ENCODE measurements around the gene ASIC1.
"Not testable (repeated sequence)": the region's sequence is repeated elsewhere in the genome, so short reads cannot be mapped to it uniquely, and the experiment has no call there.

ASIC1 gene

DNA sequence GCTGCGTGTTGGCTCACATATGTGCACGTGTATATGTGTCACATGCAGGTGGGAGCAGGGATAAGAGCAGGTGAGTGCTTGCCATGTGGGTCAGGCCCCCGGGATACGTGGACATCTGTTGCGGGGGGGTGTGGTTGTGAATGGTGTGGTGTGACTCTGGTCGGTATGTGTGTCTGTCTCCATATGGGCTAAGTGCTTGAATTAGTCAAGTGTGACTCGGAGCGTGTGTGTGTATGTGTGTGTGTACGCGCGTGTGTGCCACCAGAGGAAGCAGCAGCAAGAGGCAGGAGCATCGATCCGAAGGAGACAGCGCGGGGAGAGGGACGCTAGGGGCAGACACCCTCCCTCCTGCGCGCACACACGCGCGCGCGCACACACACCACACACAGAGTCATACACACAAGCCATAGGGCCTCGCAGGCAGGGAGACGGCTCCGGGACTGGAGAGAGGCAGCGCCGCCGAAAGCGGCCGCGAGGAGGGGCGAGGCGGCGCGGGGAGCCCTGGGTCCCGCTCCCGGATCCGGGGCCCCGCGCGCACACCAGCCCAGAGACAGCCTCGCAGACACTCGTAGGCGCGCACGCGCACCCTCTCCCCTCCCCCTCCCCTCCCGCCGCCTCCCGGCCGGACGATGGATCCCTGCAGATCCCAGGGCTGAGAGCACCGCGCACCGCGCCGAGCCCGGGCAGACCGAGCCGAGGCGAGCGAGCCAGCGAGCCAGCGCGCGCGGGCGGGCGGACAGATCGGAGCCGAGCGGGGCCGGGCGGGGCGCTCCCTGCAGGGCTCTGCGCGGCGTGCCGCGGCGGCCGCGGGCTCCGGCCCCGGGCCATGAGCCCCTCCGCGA, at the start of gene ASIC1:
ASIC1 (plus strand) TSS at position 597 of the 842 bp plus-strand sequence. CDS start 1,171 bp downstream, outside the sequence.
- FAIRE-seq: no peak

DNA sequence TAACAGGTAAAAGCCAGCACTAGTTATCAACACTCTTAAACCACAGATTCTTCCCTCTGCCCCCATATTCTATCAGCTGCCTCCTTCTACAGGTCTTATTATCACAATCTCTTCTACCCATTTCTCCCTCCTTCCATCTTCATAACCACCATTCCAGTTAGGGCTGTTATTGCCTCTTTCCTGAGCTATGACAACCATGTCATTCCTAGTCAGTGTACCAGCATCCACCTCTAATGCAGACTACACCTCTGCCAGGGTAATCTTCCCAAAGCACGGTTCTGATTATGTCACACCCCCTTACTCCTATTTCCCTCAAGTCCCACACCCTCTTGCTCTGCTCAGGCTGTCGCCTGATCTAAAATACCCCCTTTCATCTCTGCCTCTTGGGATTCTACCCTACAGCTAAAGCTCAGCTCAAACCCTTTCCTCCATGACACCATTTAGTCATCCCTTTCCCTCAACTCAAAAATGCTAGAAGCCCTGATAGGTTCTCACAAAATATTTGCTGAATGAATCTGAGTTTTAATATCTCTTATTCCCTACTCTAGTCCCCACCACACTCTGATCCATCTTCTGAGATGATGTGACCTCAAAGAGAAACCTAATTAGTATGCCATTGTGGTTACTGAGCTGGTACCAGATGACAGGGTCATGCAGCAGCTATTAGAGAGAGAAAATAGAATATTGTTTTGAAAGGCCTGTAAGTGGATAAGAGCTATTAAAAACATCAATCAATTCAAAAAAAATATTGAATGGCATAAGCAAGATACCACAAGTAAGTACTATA, 43.8 kb upstream of the ASIC1 start:
- FAIRE-seq: no peak

DNA sequence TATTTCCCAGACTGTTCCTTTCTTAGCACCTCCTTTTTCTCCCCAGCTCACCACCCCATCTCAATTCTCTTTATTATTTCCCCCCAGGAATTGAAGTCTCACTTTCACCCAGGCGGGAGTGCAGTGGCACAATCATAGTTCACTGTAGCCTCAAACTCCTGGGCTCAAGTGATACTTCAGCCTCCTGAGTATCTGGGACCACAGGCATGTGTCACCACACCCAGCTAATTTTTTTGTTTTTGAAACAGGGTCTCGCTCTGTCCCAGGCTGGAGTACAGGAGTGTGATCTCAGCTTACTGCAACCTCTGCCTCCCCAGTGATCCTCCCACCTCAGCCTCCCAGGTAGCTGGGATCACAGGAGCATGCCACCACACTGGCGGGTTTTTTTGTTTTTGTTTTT, 43.1 kb upstream of the ASIC1 start:
- no peak for FAIRE-seq

DNA sequence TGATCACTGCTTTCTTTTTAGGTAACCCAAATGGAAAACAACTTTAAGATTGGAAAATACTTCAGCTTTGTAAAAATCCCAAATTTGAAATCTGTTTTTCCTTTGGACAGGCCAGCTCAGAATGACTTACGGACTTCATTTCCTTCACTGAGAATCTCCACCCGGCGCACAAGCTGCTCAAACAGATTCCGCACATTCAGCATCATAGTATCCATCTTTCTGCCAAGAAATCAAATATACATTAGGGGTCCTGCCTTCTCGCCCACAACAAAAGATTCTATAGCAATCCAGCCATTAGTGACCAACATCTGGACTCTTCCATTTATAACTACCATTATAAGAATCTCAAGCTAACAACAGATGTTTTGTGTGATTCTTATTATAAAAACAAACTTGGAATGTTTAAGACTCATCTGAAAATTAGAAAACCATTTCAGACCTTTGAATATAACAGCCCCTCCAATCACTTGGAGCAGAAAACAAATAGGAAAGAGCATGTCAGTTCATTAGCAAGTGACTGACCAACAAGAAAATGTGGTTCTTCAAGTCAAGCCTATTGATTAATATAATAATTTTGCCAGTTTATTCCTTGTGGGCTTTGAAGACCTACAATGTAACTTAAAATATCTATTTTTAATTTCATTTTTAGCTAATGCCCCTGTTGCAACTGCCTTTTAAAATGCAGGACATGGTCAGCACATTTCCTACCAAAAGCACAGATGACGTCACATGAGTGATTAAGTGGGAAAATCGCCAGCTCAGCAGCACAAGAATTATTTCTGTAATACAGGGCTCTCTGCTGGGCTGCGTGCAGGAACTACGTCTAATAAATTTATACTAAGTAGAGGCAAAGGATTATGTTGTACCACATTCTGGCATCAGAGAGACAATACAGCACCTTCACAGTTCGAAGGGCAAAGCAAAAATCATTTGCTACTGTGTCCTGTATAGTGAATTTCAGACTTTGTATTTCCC, 40.6 kb upstream of the ASIC1 start:
- FAIRE-seq: peak; percentile 89

DNA sequence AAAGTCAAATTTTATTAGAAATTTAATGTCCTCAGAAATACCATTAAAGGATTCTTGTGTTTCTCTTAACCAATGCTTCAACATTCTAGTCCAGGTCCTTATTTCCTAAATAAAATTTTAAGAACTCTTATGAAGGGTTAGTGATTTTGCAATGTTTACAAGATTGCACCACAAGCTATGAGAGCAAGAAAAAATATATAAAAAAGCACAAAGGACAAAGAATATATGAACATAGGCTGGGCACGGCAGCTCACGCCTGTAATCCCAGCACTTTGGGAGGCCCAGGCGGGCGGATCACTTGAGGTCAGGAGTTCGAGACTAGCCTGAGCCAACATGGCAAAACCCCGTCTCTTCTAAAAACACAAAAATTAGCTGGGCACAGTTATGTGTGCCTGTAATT, 39.8 kb upstream of the ASIC1 start:
- no peak for FAIRE-seq

DNA sequence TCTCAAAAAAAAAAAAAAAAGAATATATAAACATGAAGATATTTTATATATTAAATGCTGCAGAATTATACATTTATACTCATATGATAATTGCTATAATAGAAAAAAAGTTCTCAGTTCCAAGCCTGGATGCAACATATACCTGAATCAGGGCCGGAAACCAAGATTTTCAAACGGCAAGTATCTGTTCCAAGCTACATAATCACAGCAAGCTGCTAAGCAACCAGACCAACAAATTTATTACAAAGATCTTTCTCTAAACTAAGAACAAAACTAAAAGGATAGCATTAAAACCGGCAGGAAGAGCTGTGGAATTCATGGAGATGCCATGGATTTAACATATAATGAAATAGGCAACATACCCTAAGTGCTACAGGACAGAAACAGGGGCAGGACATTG, 39.2 kb upstream of the ASIC1 start:
- FAIRE-seq: no peak

DNA sequence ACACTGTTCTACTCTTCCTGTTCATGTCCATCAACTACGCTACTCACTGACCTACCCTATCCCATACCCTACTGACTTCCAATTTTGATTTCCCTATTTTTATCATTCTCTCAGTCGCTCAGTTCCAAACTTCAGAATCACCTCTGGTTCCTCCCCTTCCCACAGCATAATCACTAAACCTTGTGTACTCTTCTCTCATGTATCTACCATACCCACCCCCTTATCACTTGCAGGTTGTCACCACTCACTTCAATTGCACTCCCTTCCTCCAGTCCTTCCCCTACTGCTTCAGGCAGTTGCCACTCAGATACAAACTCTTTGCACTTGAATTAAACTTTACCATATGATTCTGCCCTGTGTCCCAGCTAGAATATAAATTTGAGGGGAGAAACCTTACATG, 38.4 kb upstream of the ASIC1 start:
- no peak for FAIRE-seq

DNA sequence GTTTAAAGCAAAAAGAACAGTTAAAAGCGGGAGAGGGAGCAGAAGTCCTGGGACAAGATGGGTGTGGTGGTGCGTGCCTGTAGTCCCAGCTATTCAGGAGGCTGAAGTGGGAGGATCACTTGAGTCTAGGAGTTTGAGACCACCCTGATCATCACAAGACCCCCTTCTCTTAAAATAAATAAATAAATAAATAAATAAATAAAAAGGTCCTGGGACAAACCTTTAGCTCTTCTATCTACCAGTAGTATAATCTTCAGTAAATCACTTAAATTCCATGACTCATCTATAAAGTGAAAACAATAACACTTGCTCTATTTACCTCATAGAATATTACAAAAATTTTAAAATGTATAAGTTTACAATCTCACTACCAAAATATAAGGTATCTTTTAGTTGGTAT, 37.9 kb upstream of the ASIC1 start:
- FAIRE-seq: no peak

DNA sequence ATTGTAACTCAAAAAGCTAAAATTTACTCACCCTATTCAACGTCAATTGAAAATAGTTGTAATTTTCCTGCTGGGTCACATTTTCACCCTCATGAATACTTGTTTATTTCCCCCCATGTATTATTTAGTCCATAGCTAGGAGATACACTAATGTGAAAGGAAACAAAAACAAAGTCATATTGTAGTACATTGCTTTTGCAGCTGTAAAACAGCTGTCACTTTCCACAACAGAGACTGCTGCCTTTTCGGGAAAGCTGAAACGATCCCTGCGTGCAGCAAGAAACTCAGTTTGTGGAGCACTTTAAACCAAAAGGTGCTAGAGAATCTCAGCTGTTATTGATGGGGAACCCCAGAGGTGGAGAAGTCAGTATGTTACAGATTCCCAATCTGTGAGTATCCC, 36.4 kb upstream of the ASIC1 start:
- no peak for FAIRE-seq

DNA sequence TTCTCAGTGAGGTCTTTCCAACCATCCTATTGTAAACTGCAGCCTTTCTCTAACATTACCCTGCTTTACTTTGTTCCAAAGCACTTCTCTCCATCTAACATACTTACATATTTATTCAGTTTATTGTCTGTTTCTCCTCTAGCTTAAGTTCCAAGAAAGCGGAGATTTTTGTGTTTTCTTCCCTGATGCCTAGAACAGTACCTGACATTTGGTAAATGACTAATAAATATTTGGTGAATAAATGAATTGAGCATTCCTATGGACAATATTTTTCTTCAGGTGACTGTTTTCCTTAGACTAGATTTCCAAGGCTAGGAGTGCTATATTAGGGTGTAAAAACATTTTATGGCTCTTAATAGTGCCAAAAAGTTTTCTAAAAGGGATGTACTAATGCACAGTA, 34.5 kb upstream of the ASIC1 start:
- no peak for FAIRE-seq

DNA sequence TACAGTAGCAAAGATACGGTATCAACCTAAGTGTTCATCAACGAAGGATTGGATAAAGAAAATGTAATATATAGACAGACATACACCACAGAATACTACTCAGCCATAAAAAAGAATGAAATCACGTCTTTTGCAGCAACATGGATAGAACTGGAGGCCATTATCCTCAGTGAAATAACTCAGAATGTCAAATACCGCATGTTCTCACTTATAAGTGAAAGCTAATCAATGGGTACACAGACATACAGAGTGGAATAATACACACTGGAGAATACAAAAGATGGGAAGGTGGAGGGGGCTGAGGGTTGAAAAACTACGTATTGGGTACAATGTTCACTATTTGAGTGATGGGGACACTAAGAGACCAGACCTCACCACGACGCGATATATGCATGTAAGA, 33.2 kb upstream of the ASIC1 start:
- no peak for FAIRE-seq

DNA sequence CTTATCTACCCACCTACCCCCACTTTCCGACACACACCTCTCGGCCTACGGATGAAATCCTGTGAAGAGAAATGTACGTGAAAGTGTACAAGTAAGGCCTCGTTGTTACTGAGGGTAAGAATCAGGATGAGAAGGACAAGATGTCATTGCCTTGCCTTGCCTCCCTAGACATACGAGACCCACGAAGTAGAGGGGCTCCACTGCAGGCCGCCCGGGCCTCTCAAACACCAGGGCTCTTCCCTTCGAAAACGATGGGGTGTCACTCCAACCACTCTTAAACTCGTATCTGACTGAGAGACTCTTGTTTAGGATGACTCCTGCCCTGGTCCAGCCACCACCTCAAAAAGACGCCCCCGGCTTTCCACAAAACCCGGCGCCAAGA, 32.6 kb upstream of the ASIC1 start:
- no peak for FAIRE-seq

DNA sequence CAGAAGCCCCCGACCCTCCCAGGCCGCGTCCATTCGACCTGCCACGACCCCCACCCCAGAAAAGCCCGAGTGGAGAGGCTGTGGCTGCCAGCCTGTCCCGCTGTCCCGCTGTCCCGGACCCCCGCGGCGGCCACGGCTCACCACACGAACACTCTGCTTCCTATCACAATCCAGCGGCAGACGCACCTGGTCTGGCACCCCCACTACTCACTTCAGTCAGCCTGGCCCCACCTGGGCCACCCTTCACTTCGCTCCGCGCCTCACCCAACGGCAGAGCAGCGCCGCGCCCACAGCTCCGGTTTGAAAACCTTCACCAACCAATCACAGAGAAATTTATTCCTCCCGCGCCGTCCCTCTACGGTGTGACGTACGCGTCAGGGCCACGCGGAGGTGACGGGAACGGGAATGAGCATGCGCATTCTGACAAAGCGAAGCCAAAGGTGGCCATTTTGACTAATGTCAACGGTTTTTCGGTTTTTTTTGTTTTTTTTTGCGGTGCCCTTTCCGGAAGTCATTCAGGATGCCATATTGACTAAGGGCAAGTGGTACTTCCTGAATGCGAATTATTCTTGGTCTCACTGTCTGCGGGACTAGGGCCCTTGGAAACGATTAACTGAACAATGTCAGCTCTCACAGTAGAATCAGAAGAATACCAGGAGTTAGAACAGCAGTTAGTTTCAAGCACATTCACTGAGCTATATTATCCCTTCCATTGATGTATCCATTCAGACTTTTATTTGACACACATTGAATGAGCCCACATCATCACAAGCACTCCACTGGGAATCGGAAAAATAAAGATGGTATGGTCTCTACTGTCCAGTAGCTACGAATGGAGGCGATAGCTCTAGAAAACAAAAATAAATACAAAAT, 32.0 kb upstream of the ASIC1 start, which contains the start of gene RACGAP1:
RACGAP1 (minus strand) TSS at position 308 of the 873 bp plus-strand sequence. CDS start 8,779 bp downstream, outside the sequence.
- FAIRE-seq: peak; percentile 99

DNA sequence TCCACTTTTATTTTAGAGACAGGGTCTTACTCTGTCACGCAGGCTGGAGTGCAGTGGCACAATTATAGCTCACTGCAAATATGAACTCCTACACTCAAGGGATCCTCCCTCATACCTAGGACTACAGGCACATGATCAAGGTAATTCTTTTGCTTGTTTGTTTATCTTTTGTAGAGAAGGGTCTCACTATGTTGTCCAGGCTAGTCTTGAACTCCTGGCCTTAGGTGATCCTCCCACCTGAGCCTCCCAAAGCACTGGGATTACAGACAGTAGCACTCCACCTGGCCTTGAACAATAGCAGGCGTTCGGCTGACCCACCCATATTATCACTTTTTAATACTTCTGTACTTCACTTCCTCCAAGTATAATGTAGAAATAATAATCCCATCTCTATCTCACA, 30.7 kb upstream of the ASIC1 start:
- FAIRE-seq: no peak

DNA sequence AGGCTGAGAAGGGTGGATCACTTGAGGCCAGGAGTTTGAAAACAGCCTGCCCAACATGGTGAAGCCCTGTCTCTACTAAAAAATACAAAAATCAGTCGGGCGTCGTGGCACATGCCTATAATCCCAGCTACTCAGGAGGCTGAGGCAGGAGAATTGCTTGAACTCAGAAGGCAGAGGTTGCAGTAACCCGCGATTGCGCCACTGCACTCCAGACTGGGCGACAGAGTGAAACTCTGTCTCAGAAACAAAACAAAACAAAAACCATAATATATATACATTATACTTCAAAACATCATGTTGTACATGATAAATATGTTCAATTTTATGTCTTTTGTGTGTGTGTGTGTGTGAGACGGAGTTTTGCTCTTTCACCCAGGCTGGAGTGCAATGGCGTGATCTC, 26.9 kb upstream of the ASIC1 start:
- FAIRE-seq: not testable (repeated sequence)

DNA sequence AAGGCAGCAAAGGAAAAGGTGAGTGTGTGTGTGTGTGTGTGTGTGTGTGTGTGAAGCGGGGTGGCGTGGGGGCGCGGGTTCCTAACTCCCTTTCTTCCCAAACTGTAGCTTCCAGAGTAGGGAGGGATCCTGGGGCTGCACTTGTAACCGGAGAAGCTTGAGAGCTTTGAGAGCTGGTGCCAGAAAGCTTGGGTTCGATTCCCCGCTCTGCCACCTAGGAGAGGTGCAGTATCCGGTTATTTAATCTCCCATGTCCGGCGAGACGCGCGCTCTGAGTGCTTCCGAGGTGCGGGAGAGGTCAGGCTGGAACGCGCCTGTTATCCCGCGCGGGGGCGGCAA, 24.9 kb upstream of the ASIC1 start:
- FAIRE-seq: no peak

DNA sequence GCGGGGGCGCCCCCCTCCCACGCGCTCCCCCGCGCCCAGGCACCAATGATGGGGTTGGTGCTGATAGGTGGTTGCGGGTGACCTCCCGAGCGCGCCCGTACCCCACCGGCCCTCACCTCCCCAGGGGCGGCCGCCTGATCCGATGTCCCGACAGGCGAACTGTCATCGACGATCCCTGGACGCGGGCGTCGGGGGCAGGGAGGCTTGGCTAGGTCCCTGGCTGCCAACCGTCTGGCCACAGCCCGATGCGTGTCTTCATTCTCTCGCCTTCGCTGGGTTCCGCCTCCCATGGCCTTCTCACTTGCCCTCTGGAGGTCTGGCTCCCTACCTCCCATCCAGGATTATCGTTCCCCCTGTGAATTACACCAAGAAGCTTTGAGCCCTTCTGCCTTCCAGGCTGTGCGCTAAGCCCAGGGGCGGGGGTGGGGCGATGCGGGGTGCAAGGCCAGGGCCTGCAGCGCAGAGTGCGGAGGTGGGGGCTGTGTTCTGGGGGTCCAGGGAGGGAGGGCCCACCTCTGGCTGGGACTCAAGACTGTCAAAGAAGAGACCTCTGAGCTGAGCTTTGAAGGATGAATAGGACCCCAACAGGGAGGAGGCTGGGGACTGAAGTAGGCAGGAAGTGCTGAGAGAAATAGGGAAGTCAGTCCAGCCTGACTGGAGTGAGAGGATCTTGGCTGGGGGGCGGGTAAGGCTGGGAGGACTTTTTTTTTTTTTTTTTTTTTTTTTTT, 24.4 kb upstream of the ASIC1 start:
- no peak for FAIRE-seq

DNA sequence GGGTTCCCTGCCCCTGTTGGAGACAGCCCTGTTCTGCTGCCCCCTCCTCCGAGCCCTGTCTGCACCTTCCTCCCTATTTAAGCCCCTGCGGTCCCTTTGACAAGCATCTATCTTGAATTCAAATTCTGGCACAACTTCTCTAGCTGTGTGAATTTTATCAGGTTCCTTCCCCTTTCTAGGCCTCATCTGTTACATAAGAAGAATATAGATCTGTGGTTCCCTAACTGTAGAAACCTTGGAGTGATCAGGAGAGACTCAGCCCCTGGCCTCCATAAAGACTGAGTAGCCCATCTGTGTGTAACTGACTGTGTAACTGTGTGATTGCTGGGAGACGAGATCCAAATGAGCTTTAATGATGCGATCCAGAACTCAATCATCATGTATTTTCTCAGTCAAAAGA, 19.1 kb upstream of the ASIC1 start:
- no peak for FAIRE-seq

DNA sequence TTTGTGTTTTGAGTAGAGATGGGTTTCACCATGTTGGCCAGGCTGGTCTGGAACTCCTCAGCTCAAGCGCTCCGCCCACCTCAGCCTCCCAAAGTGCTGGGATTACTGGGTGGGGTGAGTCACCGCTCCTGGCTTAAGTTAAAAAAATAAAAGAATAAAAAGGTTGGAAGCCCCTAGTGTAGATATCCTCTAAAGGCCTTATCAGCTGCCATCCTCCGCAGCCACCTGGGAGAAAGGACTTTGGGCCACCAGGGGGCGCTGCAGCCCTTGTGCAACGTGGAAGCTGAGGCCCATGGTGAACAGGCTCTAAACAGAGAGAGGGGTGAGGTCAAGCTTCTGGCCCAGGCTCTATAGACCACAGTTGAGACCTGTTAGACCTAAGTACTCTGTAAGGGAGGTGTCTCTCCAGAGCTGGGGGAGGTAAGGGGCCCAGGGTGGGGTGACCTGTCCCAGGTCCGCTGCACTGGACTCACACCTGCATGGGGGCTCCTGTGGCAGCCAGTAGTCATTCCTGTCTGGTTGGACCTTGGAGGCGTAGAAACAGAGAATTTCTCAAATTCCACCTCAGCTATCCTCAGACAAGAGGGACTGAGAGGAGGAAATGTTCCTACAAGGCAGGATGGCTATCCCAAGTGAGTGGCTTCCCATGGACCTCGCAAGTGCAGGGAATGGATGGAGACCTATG, 18.1 kb upstream of the ASIC1 start:
- no peak for FAIRE-seq

DNA sequence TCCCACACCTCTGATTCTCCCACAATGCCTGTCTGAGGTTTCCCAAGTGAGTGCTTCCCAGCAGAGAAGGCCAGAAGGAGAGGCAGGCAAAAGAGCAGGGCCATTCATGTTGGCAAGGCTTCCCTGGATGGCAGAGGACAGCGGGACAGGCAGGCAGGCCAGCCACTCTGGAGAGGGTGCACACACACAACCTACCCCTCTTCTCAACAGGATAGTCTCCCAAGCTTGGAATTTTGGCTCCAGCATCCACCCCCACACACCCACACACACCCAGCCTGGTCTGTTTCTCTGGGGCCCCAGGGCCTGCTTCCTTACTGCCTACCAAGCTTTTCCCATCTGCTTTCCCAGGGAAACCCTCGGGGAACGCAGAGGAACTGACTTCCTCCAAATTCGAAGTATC, 16.7 kb upstream of the ASIC1 start:
- no peak for FAIRE-seq
